IMR-90 (cell line): Measurements from ENCODE around the gene PAFAH1B2. TPM values are rescaled to one million over a fixed set of nuclear protein-coding genes. Genes with fewer than 3 reads are reported as not detected.
"Not testable (repeated sequence)": the region's sequence is repeated elsewhere in the genome, so short reads cannot be mapped to it uniquely, and the experiment has no call there.

ENCODE experiments used
- ATAC-seq: fragments of 200-7000 bp; cut with Tn5 transposase; 2 replicates; pipeline ENCODE4 v1.9.1; 2020; ENCODE audit warnings: low read depth, mild to moderate bottlenecking, moderate library complexity
- BruUV-seq: library from RNA; stranded (reverse); fragments of 400-500 nt; replicated peaks from 2 replicates; lab custom pipeline; 2021; lab: Mats Ljungman, UMichigan
- CTCF ChIA-PET: fragments of 300-600 bp; formaldehyde crosslinking; extraction: SDS; loops from one replicate; lab custom pipeline; 2021; ENCODE audit warnings: antibody characterized with exemption; lab: Yijun Ruan, JAX
- POLR2A ChIA-PET: fragments of 300-600 bp; sonication (Branson Sonifier 250); formaldehyde crosslinking; loops from one replicate; lab custom pipeline; 2022; ENCODE audit warnings: antibody characterized with exemption; ENCODE audit not compliant: unreplicated experiment; lab: Charles Lee
- DNase-seq: peaks from one replicate; pipeline ENCODE4 v3.0.0; 2013
- H2AFZ ChIP-seq: replicated peaks from 2 replicates; pipeline ENCODE3; 2013; ENCODE audit warnings: low read length, mild to moderate bottlenecking; ENCODE audit not compliant: poor library complexity
- H2AK5ac ChIP-seq: 2 replicates; pipeline ENCODE4 v1.6.1; 2013; ENCODE audit warnings: low read depth, low read length, inconsistent platforms
- H2AK9ac ChIP-seq: replicated peaks from 2 replicates; pipeline ENCODE3; 2013; ENCODE audit warnings: mild to moderate bottlenecking, low read depth, low read length, moderate library complexity; ENCODE audit not compliant: poor library complexity
- H2BK120ac ChIP-seq: 2 replicates; pipeline ENCODE4 v1.6.1; 2013; ENCODE audit warnings: low read depth, low read length, inconsistent platforms
- H2BK15ac ChIP-seq: 3 replicates; pipeline ENCODE4 v1.6.1; 2013; ENCODE audit warnings: low read depth, low read length, inconsistent platforms
- H2BK20ac ChIP-seq: 2 replicates; pipeline ENCODE4 v1.6.1; 2013; ENCODE audit warnings: low read depth, mild to moderate bottlenecking, inconsistent platforms, low read length, moderate library complexity
- H2BK5ac ChIP-seq: 2 replicates; pipeline ENCODE4 v1.6.1; 2013; ENCODE audit warnings: mild to moderate bottlenecking, low read depth, low read length, inconsistent platforms; ENCODE audit not compliant: poor library complexity, severe bottlenecking
- H3K14ac ChIP-seq: replicated peaks from 2 replicates; pipeline ENCODE4 v1.6.1; 2013; ENCODE audit warnings: low read depth, low read length, inconsistent platforms
- H3K18ac ChIP-seq: 2 replicates; pipeline ENCODE4 v1.6.1; 2013; ENCODE audit warnings: low read depth, low read length, control low read depth
- H3K23ac ChIP-seq: 2 replicates; pipeline ENCODE4 v1.6.1; 2013; ENCODE audit warnings: low read depth, low read length, inconsistent platforms
- H3K27ac ChIP-seq: 2 replicates; pipeline ENCODE4 v1.5.1; 2013; ENCODE audit warnings: mild to moderate bottlenecking, control low read depth, low read length; ENCODE audit not compliant: insufficient read depth
- H3K27me3 ChIP-seq: 2 replicates; pipeline ENCODE4 v1.6.1; 2013; ENCODE audit warnings: low read length; ENCODE audit not compliant: control insufficient read depth, insufficient read depth
- H3K36me3 ChIP-seq: 2 replicates; pipeline ENCODE4 v1.6.1; 2013; ENCODE audit warnings: low read length, mixed read lengths; ENCODE audit not compliant: control insufficient read depth, insufficient read depth
- H3K4ac ChIP-seq: 2 replicates; pipeline ENCODE4 v1.6.1; 2013; ENCODE audit warnings: low read depth, low read length, inconsistent platforms
- H3K4me1 ChIP-seq: 2 replicates; pipeline ENCODE4 v1.6.1; 2013; ENCODE audit warnings: low read length, mixed read lengths; ENCODE audit not compliant: control insufficient read depth, insufficient read depth
- H3K4me2 ChIP-seq: 2 replicates; pipeline ENCODE4 v1.6.1; 2013; ENCODE audit warnings: low read depth, mild to moderate bottlenecking, control low read depth, low read length, moderate library complexity
- H3K4me3 ChIP-seq: 2 replicates; pipeline ENCODE4 v1.5.1; 2013; ENCODE audit warnings: low read depth, mild to moderate bottlenecking, control low read depth, low read length, moderate library complexity; ENCODE audit not compliant: insufficient read depth
- H3K56ac ChIP-seq: 2 replicates; pipeline ENCODE4 v1.6.1; 2013; ENCODE audit warnings: low read length, inconsistent platforms; ENCODE audit not compliant: insufficient read depth; ENCODE audit errors: extremely low read depth
- H3K79me1 ChIP-seq, 2 experiments: 2 replicates each; pipeline ENCODE4 v1.6.1; 2013; ENCODE audit warnings: low read length in 2 of 2, inconsistent platforms in 1 of 2, low read depth in 1 of 2
- H3K9ac ChIP-seq: 2 replicates; pipeline ENCODE4 v1.6.1; 2013; ENCODE audit warnings: low read depth, low read length, control low read depth
- H3K9me1 ChIP-seq: 2 replicates; pipeline ENCODE4 v1.6.1; 2013; ENCODE audit warnings: low read length, inconsistent platforms; ENCODE audit not compliant: insufficient read depth
- H3K9me3 ChIP-seq: 2 replicates; pipeline ENCODE4 v1.6.1; 2013; ENCODE audit warnings: low read length; ENCODE audit not compliant: control insufficient read depth, insufficient read depth
- H4K20me1 ChIP-seq: 2 replicates; pipeline ENCODE4 v1.6.1; 2013; ENCODE audit warnings: low read length, inconsistent platforms; ENCODE audit not compliant: insufficient read depth
- H4K5ac ChIP-seq: 2 replicates; pipeline ENCODE4 v1.6.1; 2013; ENCODE audit warnings: mild to moderate bottlenecking, low read depth, low read length, control low read depth
- H4K8ac ChIP-seq, 2 experiments: 2 replicates each; pipeline ENCODE4 v1.6.1; 2013; ENCODE audit warnings: low read depth in 2 of 2, low read length in 2 of 2, control low read depth in 1 of 2, inconsistent platforms in 1 of 2
- H4K91ac ChIP-seq: 2 replicates; pipeline ENCODE4 v1.6.1; 2013; ENCODE audit warnings: low read depth, low read length, inconsistent platforms; ENCODE audit not compliant: insufficient read depth
- WGBS, 2 experiments: methylation state at CpG; one replicate each; pipeline versions ENCODE4 v1.1.5 to v1.1.7; 2013; ENCODE audit warnings: missing lambda C conversion rate in 2 of 2; ENCODE audit not compliant: insufficient read length in 1 of 2; ENCODE audit errors: extremely low coverage in 2 of 2; 5-methylcytosine and 5-hydroxymethylcytosine counted together
- dilution Hi-C: fragments of 300-500 bp; cut with HindIII; formaldehyde crosslinking; loops from one replicate; pipeline ENCODE4 v1.14.3; 2018; ENCODE audit warnings: low sequenced_read_pairs; ENCODE audit not compliant: unreplicated experiment
- in situ Hi-C: fragments of 300-500 bp; cut with MboI; formaldehyde crosslinking; loops from 3 replicates; pipeline ENCODE4 v1.14.3; 2019; ENCODE audit warnings: low sequenced_read_pairs, inconsistent platforms, mixed read lengths
- intact Hi-C: fragments of 100-400 bp; cut with micrococcal nuclease; formaldehyde crosslinking; loops from 2 replicates; pipeline ENCODE4 v1.10.0; 2022
- polyA plus RNA-seq, 3 experiments: library from polyadenylated mRNA; depleted of rRNA; stranded (reverse); fragments of >200 nt; gene quantifications; 2 replicates each; pipeline ENCODE4 v1.2.3, GENCODE V29; 2012; ENCODE audit warnings: low replicate concordance in 1 of 3
- total RNA-seq: library from RNA; depleted of rRNA; stranded (reverse); fragments of >200 nt; gene quantifications from 2 replicates; pipeline ENCODE4 v1.2.3, GENCODE V29; 2012

PAFAH1B2 gene
- total and polyA plus RNA-seq, 2 of the 4 experiments (the other 2 are of a cell fraction), result 29.8 to 280 TPM

GRCh38 chr11:117207481-117207880 lies 63.4 kb downstream of the PAFAH1B2 start:
- intact Hi-C loops, H2BK5ac ChIP-seq: not testable (repeated sequence)

More at GRCh38 chr11:117207481-117207880, 63.4 kb downstream of the PAFAH1B2 start:
- WGBS, 2 experiments, result no CpG with 5 or more reads among the region's 5 CpGs
- BruUV-seq, ATAC-seq, H2BK20ac ChIP-seq, H3K4me2 ChIP-seq, POLR2A ChIA-PET, H3K9ac ChIP-seq, H2AK5ac ChIP-seq, H3K56ac ChIP-seq, H2BK120ac ChIP-seq, H3K27me3 ChIP-seq, H4K8ac ChIP-seq, H3K4me3 ChIP-seq, CTCF ChIA-PET, dilution Hi-C loops, H3K18ac ChIP-seq, H3K23ac ChIP-seq, H3K27ac ChIP-seq, H3K9me3 ChIP-seq, H4K5ac ChIP-seq, DNase-seq, H2AFZ ChIP-seq, H3K4ac ChIP-seq, in situ Hi-C loops, H2BK15ac ChIP-seq, H2AK9ac ChIP-seq, H4K91ac ChIP-seq, H3K14ac ChIP-seq: not testable (repeated sequence)
- H4K20me1 ChIP-seq, result peaks cover 29% of the 10 kb centered on the region
- peaks cover 20 to 31% of the 10 kb centered on the region in 2 experiments for H3K79me1 ChIP-seq
- H3K9me1 ChIP-seq, result peaks cover 14% of the 10 kb centered on the region
- peaks cover 20% of the 10 kb centered on the region for H3K4me1 ChIP-seq
- peaks cover 32% of the 10 kb centered on the region for H3K36me3 ChIP-seq
